ENCODE measurements around the gene APOBEC3A. TPM values are rescaled to one million over a fixed set of nuclear protein-coding genes. Genes with fewer than 3 reads are reported as not detected.

APOBEC3A gene
- total and polyA plus RNA-seq, 2 of the 13 experiments (the other 11 are each of a cell fraction or from before 2014, with no cell fraction given) = not detected

DNA sequence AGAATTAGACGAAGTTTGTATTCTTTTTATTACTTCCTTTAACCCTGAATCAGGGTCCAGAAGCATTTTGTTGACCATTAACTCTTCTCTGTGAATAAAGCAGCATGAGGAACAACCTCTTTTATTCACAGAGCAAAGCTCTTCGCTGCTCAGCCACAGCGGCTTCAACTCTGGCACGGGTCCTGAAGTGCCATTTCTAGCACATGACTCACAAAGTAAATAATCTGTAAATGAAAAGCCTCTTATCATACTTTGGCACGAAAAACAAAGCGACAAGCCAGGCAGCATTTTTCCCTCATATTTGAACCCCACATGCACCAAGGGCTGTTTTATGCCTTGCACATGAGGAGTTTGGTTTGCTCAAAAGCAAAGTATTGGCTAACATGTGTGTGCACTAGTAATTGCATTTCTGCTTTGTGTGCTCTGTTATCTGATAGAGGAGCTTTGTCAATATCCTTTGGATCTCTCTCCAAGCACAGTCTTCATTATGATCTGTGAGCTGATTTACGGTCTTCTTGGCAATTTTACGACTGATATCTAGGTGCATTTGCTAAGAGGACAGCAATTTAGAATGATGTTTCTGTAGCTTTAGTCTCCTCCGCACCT, 33.0 kb upstream of the APOBEC3A start (continued):
- TF ChIP-seq ARID4A (CRISPR knock-in tag; IDR thresholded peaks at IDR 0.05; ENCODE audit: borderline replicate concordance) = no peak
- no peak for TF ChIP-seq ZBTB44 (CRISPR knock-in tag; IDR thresholded peaks at IDR 0.05)
- TF ChIP-seq PCBP1 (IDR thresholded peaks at IDR 0.05; ENCODE audit: borderline replicate concordance, low read depth, low read length) = no peak
- TF ChIP-seq ZNF33B (CRISPR knock-in tag; IDR thresholded peaks at IDR 0.05) = no peak
- no peak for TF ChIP-seq HBP1 (CRISPR knock-in tag; IDR thresholded peaks at IDR 0.05; ENCODE audit: low read depth)
- TF ChIP-seq MEF2D (CRISPR knock-in tag; IDR thresholded peaks at IDR 0.05) = peak; percentile 76
- TF ChIP-seq TMF1 (CRISPR knock-in tag; IDR thresholded peaks at IDR 0.05; ENCODE audit: low read depth) = no peak
- TF ChIP-seq, protein P1, sequence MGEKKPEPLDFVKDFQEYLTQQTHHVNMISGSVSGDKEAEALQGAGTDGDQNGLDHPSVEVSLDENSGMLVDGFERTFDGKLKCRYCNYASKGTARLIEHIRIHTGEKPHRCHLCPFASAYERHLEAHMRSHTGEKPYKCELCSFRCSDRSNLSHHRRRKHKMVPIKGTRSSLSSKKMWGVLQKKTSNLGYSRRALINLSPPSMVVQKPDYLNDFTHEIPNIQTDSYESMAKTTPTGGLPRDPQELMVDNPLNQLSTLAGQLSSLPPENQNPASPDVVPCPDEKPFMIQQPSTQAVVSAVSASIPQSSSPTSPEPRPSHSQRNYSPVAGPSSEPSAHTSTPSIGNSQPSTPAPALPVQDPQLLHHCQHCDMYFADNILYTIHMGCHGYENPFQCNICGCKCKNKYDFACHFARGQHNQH (CRISPR knock-in tag; IDR thresholded peaks at IDR 0.05) = no peak
- TF ChIP-seq SUZ12 (IDR thresholded peaks at IDR 0.05; ENCODE audit: low read depth, low read length) = no peak
- no peak; the same call in 1 of the 2 replicates for TF ChIP-seq GATA4 (IDR thresholded peaks at IDR 0.05; ENCODE audit: borderline replicate concordance, low read depth)
- no peak; the same call in 1 of the 2 replicates for TF ChIP-seq TFDP1 (CRISPR knock-in tag; IDR thresholded peaks at IDR 0.05; ENCODE audit: borderline replicate concordance)
- no peak; the same call in 1 of the 2 replicates for TF ChIP-seq ETV5 (CRISPR knock-in tag; IDR thresholded peaks at IDR 0.05; ENCODE audit: borderline replicate concordance)
- TF ChIP-seq ZNF44 (CRISPR knock-in tag; IDR thresholded peaks at IDR 0.05) = no peak
- no peak for TF ChIP-seq FOXC1 (CRISPR knock-in tag; IDR thresholded peaks at IDR 0.05; ENCODE audit: borderline replicate concordance)
- no peak for TF ChIP-seq SP1 (IDR thresholded peaks at IDR 0.05)
- no peak for TF ChIP-seq SP1 (CRISPR knock-in tag; IDR thresholded peaks at IDR 0.05)
- no peak for TF ChIP-seq ZNF432 (CRISPR knock-in tag; IDR thresholded peaks at IDR 0.05; ENCODE audit: borderline replicate concordance)
- no peak for TF ChIP-seq MNT (IDR thresholded peaks at IDR 0.05)
